Muscle of arm (tissue), 12 donors: ENCODE results near the gene TNFAIP8. TPM values are rescaled to one million over a fixed set of nuclear protein-coding genes. Genes with fewer than 3 reads are reported as not detected.

Source experiments
- DNase-seq: peaks from one replicate; pipeline ENCODE4 v3.0.0-alpha.2; 2013
- polyA plus RNA-seq, 12 donors: library from polyadenylated mRNA; unstranded; fragments of 120-200 nt; gene quantifications; one replicate each; pipeline ENCODE4 v1.2.1, GENCODE V29; 2013; ENCODE audit not compliant: insufficient read length in 12 of 12

TNFAIP8 gene
- polyA plus RNA-seq, 12 donors = 10.9 to 32.4 (median 13.4) TPM; not detected in 1

DNA sequence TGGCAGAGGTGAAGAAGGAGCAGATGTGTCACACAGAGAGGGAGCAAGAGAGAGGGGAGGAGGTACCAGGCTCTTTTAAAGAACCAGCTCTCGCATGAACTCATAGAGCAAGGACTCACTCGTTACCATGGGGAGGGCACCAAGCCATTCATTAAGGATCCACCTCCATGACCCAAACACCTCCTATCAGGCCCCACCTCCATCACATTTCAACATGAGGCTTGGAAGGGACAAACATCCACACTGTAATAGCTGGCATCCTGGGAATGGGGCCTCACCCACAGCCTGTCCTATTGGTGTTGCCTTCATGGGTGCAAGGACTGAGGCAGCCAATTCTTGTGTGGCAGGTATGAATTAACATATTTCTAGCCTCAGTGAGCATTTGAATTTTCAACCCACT is 11.6 kb upstream of the TNFAIP8 start:
- DNase-seq = no peak

DNA sequence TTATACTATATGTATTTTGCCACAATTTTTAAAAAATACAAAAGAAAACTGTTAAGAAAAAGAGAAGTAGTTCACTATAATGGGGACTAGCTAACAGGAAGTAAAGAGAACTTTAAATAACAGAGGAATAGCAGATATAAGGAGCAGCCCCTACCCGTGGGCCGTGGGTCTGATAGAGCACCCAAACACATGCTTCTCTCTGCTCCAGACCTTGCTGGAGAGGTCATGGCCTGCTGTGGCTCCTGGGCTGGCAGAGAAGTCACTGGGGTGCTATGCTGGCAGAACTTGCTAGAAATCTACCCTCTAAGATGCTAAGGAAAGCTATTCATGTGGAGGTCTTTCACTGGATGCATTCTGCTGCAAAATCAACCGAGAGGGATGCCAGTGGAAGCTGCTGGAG is 10.0 kb upstream of the TNFAIP8 start:
- no peak for DNase-seq

DNA sequence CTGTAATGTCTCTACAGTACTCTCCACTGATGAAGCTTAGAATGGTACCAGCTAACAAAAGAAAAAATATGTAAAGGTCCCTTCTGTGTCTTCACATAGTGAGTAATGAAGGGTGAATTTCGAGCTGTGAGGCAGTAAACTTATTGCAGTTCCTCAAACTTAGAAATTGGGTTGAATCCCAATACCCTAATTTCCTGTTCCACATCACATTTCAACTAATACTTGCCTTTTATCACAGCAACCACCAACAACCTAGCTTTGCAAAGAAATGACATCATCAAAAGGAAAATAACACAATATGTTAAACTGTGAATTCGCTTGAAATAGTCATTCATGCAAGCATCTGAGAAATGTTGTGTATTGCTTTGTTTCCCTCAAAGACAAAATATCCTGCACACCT is 9.4 kb upstream of the TNFAIP8 start:
- DNase-seq = no peak

DNA sequence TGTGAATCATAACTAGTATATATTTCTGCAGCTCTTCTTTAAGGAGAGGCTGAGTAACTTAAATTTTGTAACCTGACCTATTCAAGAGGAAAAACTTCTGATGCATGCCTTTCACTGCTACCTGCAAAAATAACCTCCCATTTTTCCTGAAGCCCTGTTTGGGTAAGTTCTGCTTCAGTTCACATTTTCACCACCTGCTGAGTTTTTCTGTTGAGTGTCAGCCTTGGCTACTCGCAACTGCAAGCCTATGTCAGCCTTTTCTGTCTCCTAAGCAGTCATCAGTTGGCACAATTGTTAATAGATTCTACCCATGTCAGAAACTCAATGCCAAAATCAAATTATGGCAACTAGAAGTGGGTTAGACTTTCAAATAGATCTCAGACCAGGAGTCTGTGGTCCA is 8.2 kb upstream of the TNFAIP8 start:
- DNase-seq = no peak

DNA sequence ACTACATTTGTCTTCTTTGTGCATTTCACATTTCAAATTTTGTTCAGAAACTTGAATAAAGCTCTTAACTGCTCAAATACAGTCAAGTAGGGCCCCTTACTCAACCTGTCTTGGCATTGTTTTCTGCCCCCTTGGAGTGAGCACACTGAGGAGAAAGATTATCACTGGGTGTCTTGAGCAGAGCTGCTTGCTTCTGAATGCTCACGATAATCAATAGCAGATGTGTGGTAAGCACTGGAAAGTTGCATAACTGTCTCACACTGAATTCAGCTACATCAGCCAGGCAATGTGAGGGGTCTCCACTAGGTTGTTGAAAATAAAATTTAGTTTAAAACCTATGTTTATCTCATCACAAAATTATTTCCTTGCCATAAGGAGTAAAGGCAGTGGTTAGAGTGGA is 7.8 kb upstream of the TNFAIP8 start:
- DNase-seq = peak; percentile 45

DNA sequence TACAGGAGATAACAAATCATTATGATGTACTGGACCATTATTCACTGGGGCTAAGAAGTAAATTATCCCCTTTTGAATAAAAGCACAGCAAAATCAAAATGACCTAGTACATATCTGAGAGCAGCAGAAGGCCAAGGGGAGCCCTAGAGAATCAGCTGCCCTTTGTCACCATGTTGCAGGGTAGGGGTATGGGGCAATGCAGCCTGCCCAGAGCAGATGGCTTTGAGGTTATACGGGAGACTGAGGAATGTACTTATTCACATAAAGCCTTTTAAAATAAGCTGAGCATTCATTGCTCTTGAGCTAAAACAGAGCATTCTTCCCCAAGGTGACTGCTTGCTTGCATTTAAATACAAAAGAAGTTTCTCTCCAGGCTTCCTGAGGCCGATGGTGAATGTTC is 2.6 kb upstream of the TNFAIP8 start:
- no peak for DNase-seq

DNA sequence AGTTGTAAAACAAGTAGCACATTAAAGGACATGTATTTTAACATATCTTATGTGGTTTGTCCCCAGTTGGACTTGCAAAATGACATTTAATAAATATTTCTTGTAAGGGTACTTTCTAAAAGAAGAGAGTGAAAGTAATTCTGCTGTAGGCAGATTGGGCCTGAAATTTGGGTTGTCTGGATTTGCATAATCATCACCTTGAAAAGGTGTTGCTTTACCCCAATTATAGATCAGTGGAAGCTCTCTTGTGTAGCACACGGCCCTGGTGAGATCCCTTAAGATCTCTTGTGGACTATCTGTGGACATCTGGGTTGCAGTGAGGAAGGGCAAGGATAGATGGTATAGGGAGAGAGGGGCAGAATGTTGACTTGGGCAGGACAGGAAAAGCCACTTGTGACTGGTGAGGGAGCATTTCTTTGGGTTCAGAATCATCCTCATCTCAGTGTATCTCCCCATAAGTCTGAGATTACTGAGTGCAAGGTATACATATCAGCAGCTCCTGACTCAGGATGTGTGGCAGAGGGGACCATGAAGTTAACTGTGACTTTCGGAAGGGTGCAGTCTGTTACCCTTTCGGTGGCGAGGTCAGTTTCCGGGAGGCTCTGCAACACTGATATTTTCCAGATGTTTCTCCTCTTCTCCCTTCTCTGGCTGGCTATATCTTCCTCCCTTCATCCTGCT is 2.0 kb upstream of the TNFAIP8 start:
- DNase-seq = no peak

DNA sequence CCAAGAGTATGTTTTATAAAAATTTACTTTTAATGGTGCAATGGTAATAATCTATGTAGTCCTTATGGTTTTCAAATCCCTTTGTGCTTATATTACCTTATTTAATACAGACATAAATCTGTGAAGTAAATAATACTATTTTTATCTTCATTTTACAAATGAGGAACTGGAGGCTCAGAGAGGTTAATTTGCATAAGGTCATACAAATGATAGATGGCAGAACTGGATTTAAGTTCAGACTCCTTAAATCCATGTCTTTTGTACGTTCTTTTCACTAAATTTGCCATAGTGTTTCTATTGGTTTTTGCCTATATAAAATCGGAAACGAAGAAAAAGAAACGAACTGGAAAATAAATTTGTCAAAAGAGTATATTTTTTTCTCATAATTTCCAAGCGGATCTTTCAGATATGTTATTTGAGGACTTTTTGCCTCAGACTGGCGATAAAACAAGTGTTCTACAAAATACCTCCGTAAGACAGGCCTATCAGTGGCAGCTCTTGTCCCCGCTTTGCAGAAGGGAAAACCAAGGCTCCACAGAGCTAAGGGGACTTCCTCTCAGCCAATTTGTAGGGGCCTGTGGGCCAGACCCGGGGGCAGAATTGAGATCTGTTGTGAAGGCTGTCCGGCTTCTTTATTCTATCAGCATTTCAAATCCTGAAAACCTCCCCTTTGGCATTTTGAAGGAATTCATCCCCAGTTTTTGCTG is 1.1 kb upstream of the TNFAIP8 start:
- no peak for DNase-seq

DNA sequence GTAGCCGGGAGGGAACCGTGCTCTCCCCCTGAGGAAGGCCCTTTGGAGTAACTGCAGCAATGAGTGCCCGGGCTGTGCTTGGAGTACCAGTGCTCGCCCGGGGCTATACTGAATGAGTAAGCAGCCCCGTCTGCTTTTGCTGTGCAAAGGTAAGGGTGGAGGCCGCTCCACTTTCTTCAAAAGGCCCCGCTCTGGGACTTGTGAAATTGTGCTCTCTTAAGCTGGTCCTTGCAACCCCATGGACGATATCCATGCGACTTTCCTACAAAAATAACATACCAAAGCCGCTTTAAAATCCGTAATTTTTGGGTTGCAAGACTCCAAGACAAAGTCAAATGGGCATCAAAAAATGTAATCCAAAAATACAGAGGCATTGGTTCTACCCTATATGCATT is 578 bp upstream of the TNFAIP8 start:
- no peak for DNase-seq

DNA sequence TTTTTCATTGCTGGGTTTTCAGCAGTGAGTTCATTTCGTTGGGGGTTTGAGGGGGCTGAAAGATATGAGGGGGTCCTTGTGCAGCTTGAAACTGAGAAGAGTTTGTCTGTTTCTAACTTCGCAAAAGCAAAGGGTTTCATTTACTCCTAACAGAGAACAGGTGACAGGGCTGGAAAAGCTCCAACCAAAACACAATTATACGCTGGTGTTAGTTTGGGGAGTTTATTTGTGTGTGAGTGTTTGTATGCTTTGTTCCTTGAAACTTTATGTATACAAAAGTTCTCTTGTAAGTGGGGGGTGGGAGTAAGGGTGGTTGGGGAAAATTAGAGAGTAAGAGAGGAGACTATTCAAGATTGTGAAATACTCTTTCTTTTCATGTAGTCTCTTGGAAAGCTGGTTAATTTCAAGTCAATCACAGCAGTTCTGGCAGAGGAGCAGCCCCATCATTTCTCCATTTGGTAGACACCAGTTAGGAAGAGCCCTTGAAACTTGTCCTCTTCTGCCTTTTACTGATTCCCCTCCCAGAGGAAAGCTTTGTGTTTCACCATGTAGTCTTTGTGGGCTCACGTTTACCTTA is 881 bp downstream of the TNFAIP8 start:
- DNase-seq = peak; percentile 35

DNA sequence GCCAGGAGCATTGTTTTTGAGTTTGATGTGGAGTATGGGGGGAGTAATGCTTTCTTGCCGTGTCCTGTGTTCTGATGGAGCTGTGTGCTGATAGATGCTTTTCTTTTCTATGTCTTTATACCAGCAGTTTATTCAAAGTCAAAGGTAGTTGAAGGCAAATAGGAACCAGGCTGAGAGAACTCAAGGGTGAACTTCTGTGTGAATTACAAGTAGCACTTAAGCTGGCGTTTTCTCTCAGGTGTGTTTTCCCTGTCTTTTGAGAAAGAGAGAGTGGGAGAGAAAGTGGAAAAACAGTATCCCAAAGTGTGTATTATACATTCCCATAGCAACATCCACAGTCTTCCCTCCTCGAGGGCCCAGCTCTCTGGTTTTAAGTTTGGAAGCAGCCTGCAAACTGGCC is 1.5 kb downstream of the TNFAIP8 start:
- DNase-seq = no peak

DNA sequence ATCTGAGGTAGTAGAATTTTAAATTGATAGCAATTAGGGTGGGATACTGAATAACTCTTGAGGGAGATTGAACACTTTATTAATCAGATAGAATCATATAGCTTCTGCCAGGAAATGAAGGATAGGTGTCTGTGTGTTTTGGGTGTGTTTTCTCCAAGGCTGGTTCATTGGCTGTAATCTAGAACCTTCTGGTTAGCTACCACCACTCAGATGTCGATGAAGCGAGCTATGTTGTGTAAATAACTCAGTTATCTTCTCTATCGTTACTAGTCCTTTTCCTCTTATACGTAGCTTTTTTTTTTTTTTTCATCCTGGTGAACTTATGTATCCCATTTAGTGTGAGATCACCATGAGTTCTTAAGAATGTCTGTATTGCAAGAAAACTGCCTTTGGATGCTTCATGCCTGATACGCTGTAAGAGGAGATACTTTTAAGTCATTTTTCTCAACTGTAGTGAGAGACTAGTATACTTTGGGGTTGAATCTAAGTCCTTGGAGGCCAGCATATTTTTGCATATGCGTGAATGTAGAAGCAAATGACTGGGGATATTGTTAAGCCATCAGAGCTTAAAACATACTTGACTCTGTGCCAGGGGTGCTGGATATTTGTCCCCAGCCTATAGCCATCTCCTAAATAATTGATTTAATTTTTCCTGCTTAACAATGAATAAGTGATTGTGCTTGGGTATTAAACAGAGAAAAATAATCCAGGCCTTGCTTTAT is 2.1 kb downstream of the TNFAIP8 start:
- no peak for DNase-seq

DNA sequence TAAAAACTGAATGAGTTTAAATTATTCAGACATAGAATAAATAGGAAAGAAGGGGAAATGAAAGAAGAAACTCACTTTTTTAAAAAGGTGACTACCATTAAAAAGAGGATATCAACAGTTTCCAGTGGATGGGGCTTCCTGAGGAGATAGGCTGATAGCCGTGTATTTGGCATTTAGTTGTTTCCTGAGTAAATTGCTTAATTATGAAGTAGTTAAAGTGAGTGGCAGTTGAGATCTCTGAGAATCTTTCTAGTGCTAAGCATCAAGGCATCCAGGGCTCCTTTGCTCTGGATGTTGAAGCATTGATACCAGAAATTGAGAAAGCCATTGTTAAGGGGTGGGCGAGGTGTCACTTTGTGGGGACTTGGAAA is 2.7 kb downstream of the TNFAIP8 start:
- DNase-seq = no peak

DNA sequence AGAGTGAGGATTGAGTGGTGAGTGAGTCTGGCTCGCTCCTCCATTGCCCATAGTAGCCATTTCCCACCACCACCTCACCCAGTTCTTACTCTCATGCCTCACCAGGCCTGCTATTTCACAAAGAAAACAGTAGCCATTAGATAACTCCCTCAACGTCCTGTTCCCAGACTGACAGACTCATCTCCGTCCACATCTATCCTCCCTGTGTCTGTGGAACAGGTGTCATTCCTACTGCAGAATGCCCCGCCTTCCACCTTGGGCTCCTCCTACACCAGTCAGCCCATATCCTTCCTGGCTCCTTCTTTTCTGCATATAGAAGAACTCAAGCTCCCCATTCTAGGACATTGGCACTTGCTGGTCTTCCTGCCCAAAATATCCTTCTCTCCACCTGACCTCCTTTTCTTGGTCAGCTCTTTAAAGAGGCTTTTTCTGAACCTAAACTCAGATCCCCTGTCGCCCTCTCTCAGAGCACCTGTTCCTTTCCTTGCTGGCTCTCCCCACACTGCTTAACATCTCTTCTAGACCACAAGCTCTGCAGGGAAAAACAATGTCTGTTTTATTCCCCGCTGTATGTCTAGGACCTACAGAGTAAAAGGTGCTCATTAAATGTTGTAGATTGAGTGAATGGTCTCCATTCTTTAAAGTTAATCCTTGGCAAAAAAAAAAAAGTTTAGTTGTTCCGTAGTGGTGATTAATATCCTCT is 3.2 kb downstream of the TNFAIP8 start:
- no peak for DNase-seq

DNA sequence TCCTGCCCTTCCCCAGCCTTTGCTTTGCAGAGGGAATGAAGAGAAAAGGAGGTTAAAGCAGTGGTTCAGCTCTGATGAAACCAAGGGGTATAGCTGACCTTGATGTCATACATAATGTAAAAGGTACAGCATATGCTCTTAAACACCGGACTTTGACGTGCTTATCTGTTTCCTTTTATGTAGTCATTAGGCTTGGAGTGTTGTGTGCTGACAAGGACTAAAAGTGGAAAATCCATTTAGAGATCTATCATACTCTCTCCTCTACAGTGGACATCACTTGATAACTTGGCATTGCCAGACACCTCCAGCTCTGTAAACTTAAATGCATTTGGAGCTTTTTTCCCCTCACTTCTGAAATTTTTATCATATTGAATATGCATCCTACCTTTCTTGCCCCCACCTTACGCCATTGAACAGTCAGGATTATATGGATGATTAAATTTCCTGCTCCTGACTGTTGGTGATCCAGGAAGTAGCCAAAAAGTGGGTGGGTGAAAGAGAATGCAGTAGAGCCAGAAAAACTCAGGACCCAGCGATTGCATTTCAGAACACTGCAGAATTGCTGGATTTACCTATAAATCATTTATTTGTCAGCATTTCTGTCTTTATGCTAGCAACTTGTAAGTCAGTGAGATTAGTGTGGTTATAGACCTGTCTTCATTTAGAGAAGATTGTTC is 4.1 kb downstream of the TNFAIP8 start:
- DNase-seq = no peak

DNA sequence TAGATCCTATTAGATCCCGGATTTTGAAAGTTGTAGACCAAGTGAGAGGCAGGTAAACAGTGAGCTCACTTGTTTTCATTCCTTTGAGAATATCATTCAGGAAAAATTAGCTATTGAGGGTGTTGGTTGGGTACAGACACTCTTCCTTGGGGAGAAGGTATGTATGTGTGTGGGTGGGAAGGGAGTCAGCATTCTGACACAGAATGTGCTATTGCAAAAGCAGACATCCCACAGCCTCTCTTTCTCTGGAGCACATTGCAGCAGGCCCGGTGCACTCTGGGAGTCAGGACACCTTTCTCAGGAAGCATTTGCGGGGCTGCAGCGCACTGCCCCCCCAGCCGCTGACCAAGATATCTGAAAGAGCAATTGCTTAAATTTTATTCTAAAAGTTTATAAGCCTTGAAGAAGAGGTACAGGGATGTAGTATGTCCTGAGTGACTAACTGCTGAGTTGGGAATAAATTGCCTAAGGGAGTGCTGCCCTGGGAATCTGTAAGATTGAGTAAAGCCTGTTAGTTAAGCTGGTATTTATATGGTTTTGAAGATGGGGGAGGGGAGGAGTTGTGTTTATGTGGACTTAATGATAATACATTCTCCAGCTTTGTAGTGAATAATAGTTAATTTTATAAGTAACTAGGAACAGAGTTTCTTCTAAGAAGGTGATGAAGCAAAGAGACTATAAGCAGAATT is 5.2 kb downstream of the TNFAIP8 start:
- DNase-seq = no peak

DNA sequence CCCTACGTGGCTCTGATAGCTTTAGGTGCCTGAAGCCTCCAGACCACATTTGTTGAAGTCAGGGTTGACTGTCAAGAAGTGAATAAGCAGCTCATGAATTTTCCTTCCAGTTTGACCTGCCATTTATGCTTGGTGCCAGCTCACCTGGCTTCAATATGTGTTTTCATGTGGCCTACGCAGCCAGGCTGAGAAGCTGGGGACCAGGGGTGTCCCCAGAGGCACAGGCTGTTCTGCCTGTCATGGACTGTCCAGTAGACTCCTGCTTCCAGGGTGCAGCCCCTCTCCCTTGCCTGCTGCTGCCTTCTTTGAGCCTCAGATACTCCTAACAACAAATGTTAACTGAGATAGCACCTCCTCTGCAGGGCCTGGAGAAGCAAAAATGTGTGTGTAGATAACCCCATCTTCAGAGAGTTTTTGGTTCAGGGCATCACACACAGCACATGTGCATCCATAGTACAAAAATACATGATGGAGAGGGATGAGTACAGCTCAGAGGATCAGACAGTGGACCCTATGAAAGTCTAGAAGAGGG is 5.8 kb downstream of the TNFAIP8 start:
- no peak for DNase-seq

DNA sequence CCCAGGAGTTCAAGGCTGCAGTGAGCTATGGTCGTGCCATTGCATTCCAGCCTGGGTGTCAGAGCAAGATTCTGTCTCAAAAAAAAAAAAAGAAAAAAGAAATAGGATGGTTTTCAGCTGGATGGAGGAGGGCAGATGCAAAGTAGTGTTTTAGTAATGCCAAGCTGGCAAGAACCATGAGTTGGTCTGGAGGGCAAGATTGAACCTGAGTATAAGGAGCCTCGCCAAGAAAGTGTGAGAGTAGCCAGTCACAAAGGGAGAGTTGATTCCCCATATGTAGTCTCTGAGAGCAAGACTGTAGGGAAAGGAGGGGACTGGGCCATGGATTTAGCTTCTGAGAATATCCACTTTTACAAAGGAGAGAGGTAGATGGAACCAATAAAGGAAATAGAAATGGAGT is 6.9 kb downstream of the TNFAIP8 start:
- no peak for DNase-seq

DNA sequence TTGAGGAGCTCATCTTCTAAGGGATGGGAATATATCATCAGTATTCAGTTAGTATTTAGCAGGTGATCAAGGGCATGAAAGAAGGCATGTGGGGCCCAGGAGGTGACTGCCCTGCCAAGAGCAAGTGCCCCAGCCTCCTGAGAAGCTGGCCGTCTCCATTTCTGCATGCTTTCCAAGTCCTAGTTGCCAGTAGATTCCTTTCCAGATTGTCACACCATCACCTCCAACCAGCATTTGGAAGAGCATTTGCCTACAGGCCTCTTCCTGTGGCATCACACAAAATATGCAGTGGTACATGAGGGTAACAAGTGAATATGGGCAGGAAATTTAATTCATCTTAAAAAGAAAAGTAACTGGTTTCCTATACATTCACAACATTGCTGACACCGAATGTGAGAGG is 7.5 kb downstream of the TNFAIP8 start:
- DNase-seq = no peak

DNA sequence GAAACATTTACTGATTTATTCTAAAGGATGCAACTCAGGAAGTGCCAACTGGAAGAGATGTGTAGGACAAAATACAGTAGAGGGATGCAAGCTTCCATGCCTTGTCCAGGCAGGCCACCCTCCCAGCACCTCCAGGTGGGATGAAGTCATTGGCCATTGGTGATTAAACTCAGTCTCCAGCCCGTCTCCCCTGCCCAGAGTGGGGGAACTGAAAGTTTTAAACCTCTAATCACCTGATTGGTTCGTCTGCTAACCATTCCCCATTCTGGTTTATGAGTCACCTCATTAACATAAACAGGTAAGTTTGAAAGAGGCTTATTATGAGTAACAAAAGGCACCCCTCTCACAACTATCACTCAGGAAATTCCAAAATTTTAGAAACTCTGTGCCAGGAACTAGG is 8.1 kb downstream of the TNFAIP8 start:
- DNase-seq = no peak
